WI38 (cell line): Measurements from ENCODE around the gene GLMN.

Experiments used
- H3K4me3 ChIP-seq: 2 replicates; pipeline ENCODE4 v1.5.1; 2011; ENCODE audit warnings: low read depth, mild to moderate bottlenecking, control low read depth, low read length
- TF ChIP-seq, protein P1 (sequence below): IDR thresholded peaks from 2 replicates; pipeline ENCODE4 v1.5.1; 2012; ENCODE audit warnings: low read depth, mild to moderate bottlenecking, control low read depth, low read length

GLMN gene

DNA sequence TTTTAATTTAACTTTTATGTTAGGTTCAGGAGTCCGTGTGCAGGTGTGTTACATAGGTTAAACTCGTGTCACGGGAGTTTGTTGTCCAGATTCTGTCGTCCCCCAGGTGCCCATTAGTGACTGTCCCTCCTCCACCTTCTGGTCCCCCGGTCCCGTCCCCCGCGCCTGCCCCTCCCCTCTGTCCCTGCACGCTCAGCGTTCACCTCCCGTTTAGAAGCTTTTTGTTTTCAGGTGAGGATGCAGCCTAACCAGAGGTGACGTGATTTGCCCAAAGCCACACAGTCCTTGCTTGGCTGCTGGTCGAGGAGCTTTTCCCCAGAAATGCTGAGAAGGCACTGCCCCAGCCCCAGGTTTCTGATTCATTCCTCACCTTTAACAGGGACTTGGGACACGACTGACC, 80.2 kb downstream of the GLMN start:
- TF ChIP-seq, protein P1, sequence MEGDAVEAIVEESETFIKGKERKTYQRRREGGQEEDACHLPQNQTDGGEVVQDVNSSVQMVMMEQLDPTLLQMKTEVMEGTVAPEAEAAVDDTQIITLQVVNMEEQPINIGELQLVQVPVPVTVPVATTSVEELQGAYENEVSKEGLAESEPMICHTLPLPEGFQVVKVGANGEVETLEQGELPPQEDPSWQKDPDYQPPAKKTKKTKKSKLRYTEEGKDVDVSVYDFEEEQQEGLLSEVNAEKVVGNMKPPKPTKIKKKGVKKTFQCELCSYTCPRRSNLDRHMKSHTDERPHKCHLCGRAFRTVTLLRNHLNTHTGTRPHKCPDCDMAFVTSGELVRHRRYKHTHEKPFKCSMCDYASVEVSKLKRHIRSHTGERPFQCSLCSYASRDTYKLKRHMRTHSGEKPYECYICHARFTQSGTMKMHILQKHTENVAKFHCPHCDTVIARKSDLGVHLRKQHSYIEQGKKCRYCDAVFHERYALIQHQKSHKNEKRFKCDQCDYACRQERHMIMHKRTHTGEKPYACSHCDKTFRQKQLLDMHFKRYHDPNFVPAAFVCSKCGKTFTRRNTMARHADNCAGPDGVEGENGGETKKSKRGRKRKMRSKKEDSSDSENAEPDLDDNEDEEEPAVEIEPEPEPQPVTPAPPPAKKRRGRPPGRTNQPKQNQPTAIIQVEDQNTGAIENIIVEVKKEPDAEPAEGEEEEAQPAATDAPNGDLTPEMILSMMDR: no peak
- no peak overlapping the region for H3K4me3 ChIP-seq

GRCh38 chr1:92217721-92218120, 81.1 kb downstream of the GLMN start, which contains the start of gene C1orf146:
Gene C1orf146 (plus strand): TSS chr1:92217915. CDS start chr1:92231421, 13,506 bp downstream.
- H3K4me3 ChIP-seq: no peak within 1 kb of the TSS
- TF ChIP-seq, protein P1: no peak

DNA sequence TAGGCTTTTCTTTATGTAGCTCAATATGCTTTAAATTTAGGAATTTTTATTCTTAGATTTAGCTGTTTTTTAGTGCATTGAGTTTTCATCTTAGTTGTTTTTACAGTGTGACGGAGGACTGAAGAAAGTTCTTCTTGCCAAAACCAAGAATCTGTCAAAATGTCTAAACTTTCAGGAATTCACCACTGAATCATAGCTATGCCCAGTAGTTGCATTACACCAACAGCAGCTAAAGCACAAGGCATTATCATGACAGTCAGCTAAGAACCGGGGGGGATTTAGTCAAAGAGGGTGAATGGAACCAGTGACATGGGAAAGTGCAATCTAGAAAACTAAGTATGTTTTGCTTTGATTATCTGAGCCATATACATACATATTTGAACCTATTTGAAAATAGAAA, 87.6 kb downstream of the GLMN start:
- TF ChIP-seq, protein P1: no peak
- no peak overlapping the region for H3K4me3 ChIP-seq

- H3K4me3 ChIP-seq: no peak overlapping the region
- TF ChIP-seq, protein P1: no peak
Measured at GRCh38 chr1:92210701-92211100, 88.1 kb downstream of the GLMN start.

GRCh38 chr1:92203105-92203504, 95.7 kb downstream of the GLMN start:
- TF ChIP-seq, protein P1: no peak
- H3K4me3 ChIP-seq: no peak overlapping the region

DNA sequence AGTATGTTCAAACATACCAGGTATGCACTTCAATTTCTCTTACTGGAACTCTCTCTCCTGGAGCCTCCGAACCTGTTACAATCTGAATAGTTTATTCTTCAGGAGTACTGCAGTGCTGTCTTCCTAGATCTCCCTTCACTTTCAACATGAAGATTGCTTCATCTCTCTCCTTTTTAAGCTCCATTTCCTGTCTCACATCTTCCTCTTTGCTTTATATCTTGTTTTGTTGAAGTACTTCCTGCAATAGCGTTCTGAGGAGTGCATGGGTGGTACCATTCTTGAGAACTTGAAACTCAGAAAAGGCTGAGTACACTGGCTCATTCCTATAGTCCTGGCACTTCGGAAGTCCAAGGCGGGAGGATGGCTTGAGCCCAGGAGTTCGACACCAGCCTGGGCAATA, 96.8 kb downstream of the GLMN start:
- H3K4me3 ChIP-seq: no peak overlapping the region
- TF ChIP-seq, protein P1: no peak
